Gastroesophageal sphincter (tissue), 3 donors: ENCODE results near the gene TBC1D5.

Source experiments
- CTCF ChIP-seq, 4 experiments: fragments of 200-600 bp in 2 of 4; fragments of 450-650 bp in 2 of 4; sonication (generic) in 1 of 4; IDR thresholded peaks; one replicate each; pipeline ENCODE4 v1.5.1; 2017 to 2019; ENCODE audit warnings: antibody characterized with exemption in 4 of 4, mild to moderate bottlenecking in 2 of 4, moderate library complexity in 2 of 4
- POLR2A ChIP-seq, 2 donors: fragments of 450-650 bp; IDR thresholded peaks; one replicate each; pipeline ENCODE4 v1.6.1; 2017; ENCODE audit warnings: antibody characterized with exemption in 2 of 2, mild to moderate bottlenecking in 2 of 2, moderate library complexity in 1 of 2

GRCh38 chr3:17278006-17278405 lies 464.4 kb downstream of the TBC1D5 start:
- TF ChIP-seq POLR2A (IDR thresholded peaks at IDR 0.05) (no peak), CTCF (IDR thresholded peaks at IDR 0.05) (no peak)
